Nephron progenitor cell (in vitro differentiated cells): Measurements from ENCODE around the gene BBX.

Source experiments
- DNase-seq: peaks from one replicate; pipeline ENCODE4 v3.0.0; 2021
- H3K27ac Mint-ChIP-seq: 2 replicates; pipeline ENCODE4 v1.8.0; 2021; ENCODE audit warnings: mild to moderate bottlenecking, moderate library complexity, mixed read lengths
- H3K27me3 Mint-ChIP-seq: 2 replicates; pipeline ENCODE4 v1.8.0; 2021; ENCODE audit warnings: mild to moderate bottlenecking, low read depth, mixed read lengths; ENCODE audit not compliant: poor library complexity
- H3K36me3 Mint-ChIP-seq: 2 replicates; pipeline ENCODE4 v1.8.0; 2021; ENCODE audit warnings: low read depth, mixed read lengths
- H3K4me1 Mint-ChIP-seq: 2 replicates; pipeline ENCODE4 v1.8.0; 2021; ENCODE audit warnings: mixed read lengths
- H3K4me3 Mint-ChIP-seq: 2 replicates; pipeline ENCODE4 v1.8.0; 2021; ENCODE audit warnings: mild to moderate bottlenecking, moderate library complexity, mixed read lengths
- H3K9me3 Mint-ChIP-seq: 2 replicates; pipeline ENCODE4 v1.8.0; 2021; ENCODE audit warnings: mild to moderate bottlenecking, moderate library complexity, mixed read lengths
- TF ChIP-seq, protein P1 (sequence below): fragments of 200-600 bp; sonication (generic); IDR thresholded peaks from 2 replicates; pipeline ENCODE4 v1.5.0; 2021; ENCODE audit warnings: antibody characterized with exemption

The BBX gene

DNA sequence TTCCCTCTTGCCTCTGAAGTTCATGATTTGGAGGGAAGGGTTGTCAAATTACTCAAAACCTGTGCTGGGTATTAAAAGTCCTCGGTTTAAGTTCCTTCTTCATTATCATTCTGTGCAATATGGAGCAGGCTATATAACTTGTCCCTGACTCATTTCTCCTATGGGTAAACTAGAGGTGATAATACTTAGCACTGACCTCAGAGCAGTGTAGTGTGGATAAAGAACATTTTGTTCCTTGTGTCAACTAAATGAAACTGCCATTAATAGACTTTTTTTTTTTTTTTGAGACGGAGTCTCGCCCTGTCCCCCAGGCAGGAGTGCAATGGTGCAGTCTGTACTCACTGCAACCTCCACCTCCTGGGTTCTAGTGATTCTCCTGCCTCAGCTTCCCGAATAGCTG lies 2.2 kb upstream of the BBX start:
- no peak overlapping the region for H3K4me3 Mint-ChIP-seq
- H3K4me1 Mint-ChIP-seq = peaks cover 9% of the 10 kb centered on the region
- peaks cover 10% of the 10 kb centered on the region for H3K27me3 Mint-ChIP-seq
- H3K9me3 Mint-ChIP-seq = no peaks in the 10 kb centered on the region
- no peaks in the 10 kb centered on the region for H3K36me3 Mint-ChIP-seq
- no peak overlapping the region for H3K27ac Mint-ChIP-seq
- DNase-seq = no peak
- TF ChIP-seq, protein P1, sequence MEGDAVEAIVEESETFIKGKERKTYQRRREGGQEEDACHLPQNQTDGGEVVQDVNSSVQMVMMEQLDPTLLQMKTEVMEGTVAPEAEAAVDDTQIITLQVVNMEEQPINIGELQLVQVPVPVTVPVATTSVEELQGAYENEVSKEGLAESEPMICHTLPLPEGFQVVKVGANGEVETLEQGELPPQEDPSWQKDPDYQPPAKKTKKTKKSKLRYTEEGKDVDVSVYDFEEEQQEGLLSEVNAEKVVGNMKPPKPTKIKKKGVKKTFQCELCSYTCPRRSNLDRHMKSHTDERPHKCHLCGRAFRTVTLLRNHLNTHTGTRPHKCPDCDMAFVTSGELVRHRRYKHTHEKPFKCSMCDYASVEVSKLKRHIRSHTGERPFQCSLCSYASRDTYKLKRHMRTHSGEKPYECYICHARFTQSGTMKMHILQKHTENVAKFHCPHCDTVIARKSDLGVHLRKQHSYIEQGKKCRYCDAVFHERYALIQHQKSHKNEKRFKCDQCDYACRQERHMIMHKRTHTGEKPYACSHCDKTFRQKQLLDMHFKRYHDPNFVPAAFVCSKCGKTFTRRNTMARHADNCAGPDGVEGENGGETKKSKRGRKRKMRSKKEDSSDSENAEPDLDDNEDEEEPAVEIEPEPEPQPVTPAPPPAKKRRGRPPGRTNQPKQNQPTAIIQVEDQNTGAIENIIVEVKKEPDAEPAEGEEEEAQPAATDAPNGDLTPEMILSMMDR = no peak

DNA sequence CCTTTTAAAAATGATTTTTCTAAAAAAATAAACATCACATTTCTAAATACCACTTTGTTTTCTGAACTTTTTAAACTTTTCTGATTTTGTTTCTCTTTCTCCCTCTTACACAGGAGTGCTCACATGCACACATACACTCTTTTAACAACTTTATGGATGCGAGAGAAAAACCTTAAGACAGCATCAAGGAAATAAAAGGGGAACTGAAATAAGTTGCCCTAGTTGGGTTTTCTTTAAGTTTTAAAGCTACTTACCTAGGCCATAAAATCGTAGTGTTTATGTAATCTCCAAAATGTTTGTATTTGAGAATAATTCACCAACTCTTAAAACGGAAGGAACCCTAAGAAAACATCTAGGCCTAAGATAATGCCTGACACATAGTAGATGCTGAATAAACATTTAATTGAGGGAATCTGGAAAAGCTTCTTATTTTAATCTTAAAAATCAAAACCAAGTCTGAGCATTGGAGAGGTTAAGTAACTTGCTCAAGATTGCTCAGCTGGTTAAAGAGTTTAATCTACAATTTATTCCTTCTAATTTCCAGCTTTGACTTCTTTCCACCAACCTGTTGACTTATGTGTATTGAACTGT lies 1.2 kb upstream of the BBX start:
- H3K4me3 Mint-ChIP-seq = peak overlapping the region; percentile 30
- H3K9me3 Mint-ChIP-seq = no peaks in the 10 kb centered on the region
- no peak for DNase-seq
- peaks cover 19% of the 10 kb centered on the region for H3K4me1 Mint-ChIP-seq
- H3K36me3 Mint-ChIP-seq = peaks cover under 1% of the 10 kb centered on the region
- peaks cover 7% of the 10 kb centered on the region for H3K27me3 Mint-ChIP-seq
- TF ChIP-seq, protein P1 = no peak
- no peak overlapping the region for H3K27ac Mint-ChIP-seq

DNA sequence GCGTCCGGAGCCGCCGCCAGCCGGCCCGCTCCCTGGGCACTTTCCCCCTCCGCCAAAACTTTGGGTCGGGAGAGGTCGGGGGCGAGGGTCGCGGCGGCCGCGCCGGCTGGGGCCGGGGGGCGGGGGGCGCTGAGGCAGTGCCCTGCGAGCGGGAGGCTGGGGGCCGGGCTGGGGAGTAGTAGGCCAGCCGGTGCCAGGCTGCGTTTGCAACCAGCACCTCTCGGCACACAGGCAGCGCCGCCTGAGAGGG lies 452 bp downstream of the BBX start:
- no peak for DNase-seq
- Mint-ChIP-seq H3K9me3 (no peaks in the 10 kb centered on the region), H3K27ac (peak overlapping the region; percentile 69), H3K27me3 (peaks cover 3% of the 10 kb centered on the region), H3K36me3 (peaks cover 17% of the 10 kb centered on the region), H3K4me3 (peak overlapping the region; percentile 96), H3K4me1 (peaks cover 36% of the 10 kb centered on the region)
- TF ChIP-seq, protein P1 = no peak

GRCh38 chr3:107523539-107524325 lies 970 bp downstream of the BBX start:
- TF ChIP-seq, protein P1 = no peak
- peak; percentile 20 for DNase-seq
- Mint-ChIP-seq H3K4me1 (peaks cover 39% of the 10 kb centered on the region), H3K9me3 (no peaks in the 10 kb centered on the region), H3K27ac (peak overlapping the region; percentile 93), H3K36me3 (peaks cover 21% of the 10 kb centered on the region), H3K27me3 (peaks cover 3% of the 10 kb centered on the region), H3K4me3 (peak overlapping the region; percentile 96)

DNA sequence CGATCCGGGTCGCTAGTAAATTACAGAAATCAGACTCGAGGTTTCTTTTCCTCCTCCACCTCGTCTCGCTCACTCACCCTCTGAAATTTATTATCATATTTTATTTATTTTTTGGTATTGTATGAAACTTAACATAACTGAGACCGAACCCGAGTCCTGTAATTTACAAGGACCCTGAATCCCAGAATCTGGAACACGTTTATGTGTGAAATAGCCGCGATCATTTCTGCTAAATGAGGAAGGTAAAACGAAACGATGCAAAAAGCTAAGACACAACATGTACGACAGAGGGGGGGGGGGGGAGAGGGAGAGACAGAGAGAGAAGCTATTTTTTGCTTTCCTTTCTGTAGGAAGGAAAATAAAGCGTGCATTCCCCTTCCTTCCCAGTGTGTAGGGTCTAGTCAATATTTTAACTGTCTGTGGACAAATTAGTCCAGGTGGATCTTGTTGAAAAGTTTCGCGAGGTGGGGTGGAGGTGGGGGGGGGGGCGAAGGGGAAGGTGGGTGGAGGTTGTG lies 1.6 kb downstream of the BBX start:
- Mint-ChIP-seq H3K4me1 (peaks cover 39% of the 10 kb centered on the region), H3K27ac (peak overlapping the region; percentile 93), H3K4me3 (peak overlapping the region; percentile 96), H3K36me3 (peaks cover 24% of the 10 kb centered on the region), H3K9me3 (no peaks in the 10 kb centered on the region), H3K27me3 (peaks cover 3% of the 10 kb centered on the region)
- peak; percentile 7 for DNase-seq
- TF ChIP-seq, protein P1 = no peak
